H9 (cell line): ENCODE measurements around the gene ZNF771. TPM values are rescaled to one million over a fixed set of nuclear protein-coding genes. Genes with fewer than 3 reads are reported as not detected.

ENCODE experiments used
- DNase-seq: peaks from one replicate; pipeline ENCODE4 v3.0.0-alpha.2; 2017
- H2AFZ ChIP-seq: one replicate; pipeline ENCODE4 v1.6.1; 2013; ENCODE audit warnings: mild to moderate bottlenecking, low read length, control low read depth, moderate library complexity
- H2AK5ac ChIP-seq: 2 replicates; pipeline ENCODE4 v1.6.1; 2013; ENCODE audit warnings: low read length, control low read depth, mixed read lengths; ENCODE audit not compliant: insufficient read length
- H2BK120ac ChIP-seq: one replicate; pipeline ENCODE4 v1.6.1; 2013; ENCODE audit warnings: low read depth, mild to moderate bottlenecking, low read length, control low read depth, inconsistent platforms; ENCODE audit not compliant: poor library complexity, severe bottlenecking
- H2BK12ac ChIP-seq: 2 replicates; pipeline ENCODE4 v1.6.1; 2013; ENCODE audit warnings: low read length, control low read depth, mixed read lengths, low read depth; ENCODE audit not compliant: insufficient read length
- H2BK15ac ChIP-seq: 2 replicates; pipeline ENCODE4 v1.6.1; 2013; ENCODE audit warnings: low read depth, low read length, control low read depth
- H2BK20ac ChIP-seq: one replicate; pipeline ENCODE4 v1.6.1; 2013; ENCODE audit warnings: low read depth, mild to moderate bottlenecking, low read length, control low read depth, inconsistent platforms; ENCODE audit not compliant: poor library complexity, severe bottlenecking
- H2BK5ac ChIP-seq: 2 replicates; pipeline ENCODE4 v1.6.1; 2013; ENCODE audit warnings: low read length, control low read depth, mixed read lengths; ENCODE audit not compliant: insufficient read length
- H3K14ac ChIP-seq: 2 replicates; pipeline ENCODE4 v1.6.1; 2013; ENCODE audit warnings: low read length, control low read depth; ENCODE audit not compliant: insufficient read depth
- H3K18ac ChIP-seq: 2 replicates; pipeline ENCODE4 v1.6.1; 2013; ENCODE audit warnings: low read depth, mild to moderate bottlenecking, mixed read lengths, low read length, control low read depth; ENCODE audit not compliant: insufficient read length
- H3K23ac ChIP-seq: 2 replicates; pipeline ENCODE4 v1.6.1; 2013; ENCODE audit warnings: low read length, control low read depth, mixed read lengths, low read depth; ENCODE audit not compliant: insufficient read length
- H3K23me2 ChIP-seq: 2 replicates; pipeline ENCODE4 v1.6.1; 2013; ENCODE audit warnings: low read depth, mild to moderate bottlenecking, mixed read lengths, low read length, control low read depth; ENCODE audit not compliant: insufficient read length, poor library complexity, severe bottlenecking
- H3K27ac ChIP-seq: 2 replicates; pipeline ENCODE4 v1.5.1; 2013; ENCODE audit warnings: low read length, control low read depth, mixed read lengths, low read depth; ENCODE audit not compliant: insufficient read length
- H3K27me3 ChIP-seq: 2 replicates; pipeline ENCODE4 v1.6.1; 2013; ENCODE audit warnings: low read length, control low read depth, inconsistent platforms; ENCODE audit not compliant: insufficient read depth
- H3K4ac ChIP-seq: 2 replicates; pipeline ENCODE4 v1.6.1; 2013; ENCODE audit warnings: low read depth, mild to moderate bottlenecking, control low read depth, inconsistent platforms, low read length, moderate library complexity
- H3K4me1 ChIP-seq: 2 replicates; pipeline ENCODE4 v1.6.1; 2013; ENCODE audit warnings: low read length, control low read depth, inconsistent platforms; ENCODE audit not compliant: insufficient read depth
- H3K4me2 ChIP-seq: 2 replicates; pipeline ENCODE4 v1.6.1; 2013; ENCODE audit warnings: low read length, control low read depth, mixed read lengths; ENCODE audit not compliant: insufficient read length, insufficient read depth
- H3K56ac ChIP-seq: 2 replicates; pipeline ENCODE4 v1.6.1; 2013; ENCODE audit warnings: low read depth, mild to moderate bottlenecking, mixed read lengths, low read length, control low read depth; ENCODE audit not compliant: insufficient read length
- H3K79me1 ChIP-seq: 2 replicates; pipeline ENCODE4 v1.6.1; 2013; ENCODE audit warnings: low read depth, mild to moderate bottlenecking, moderate library complexity, low read length, control low read depth, inconsistent platforms; ENCODE audit not compliant: insufficient read depth, poor library complexity, severe bottlenecking
- H3K79me2 ChIP-seq: 2 replicates; pipeline ENCODE4 v1.6.1; 2013; ENCODE audit warnings: low read length, control low read depth, inconsistent platforms; ENCODE audit not compliant: insufficient read depth
- H3K9ac ChIP-seq: 2 replicates; pipeline ENCODE4 v1.6.1; 2013; ENCODE audit warnings: low read length, control low read depth, mixed read lengths; ENCODE audit not compliant: insufficient read length; ENCODE audit errors: extremely low read depth
- H3K9me3 ChIP-seq: one replicate; pipeline ENCODE4 v1.6.1; 2013; ENCODE audit warnings: low read depth, low read length, inconsistent platforms; ENCODE audit not compliant: control insufficient read depth
- H3T11ph ChIP-seq: one replicate; pipeline ENCODE4 v1.6.1; 2013; ENCODE audit warnings: mild to moderate bottlenecking, low read length, control low read depth, inconsistent platforms
- H4K20me1 ChIP-seq: one replicate; pipeline ENCODE4 v1.6.1; 2013; ENCODE audit not compliant: control insufficient read depth, insufficient read length, insufficient read depth
- H4K5ac ChIP-seq: 2 replicates; pipeline ENCODE4 v1.6.1; 2013; ENCODE audit warnings: low read depth, mild to moderate bottlenecking, mixed read lengths, low read length, control low read depth; ENCODE audit not compliant: insufficient read length
- H4K8ac ChIP-seq: replicated peaks from 2 replicates; pipeline ENCODE4 v1.6.1; 2013; ENCODE audit warnings: low read length, control low read depth, mixed read lengths, low read depth; ENCODE audit not compliant: insufficient read length
- H4K91ac ChIP-seq: 2 replicates; pipeline ENCODE4 v1.6.1; 2013; ENCODE audit warnings: low read depth, mild to moderate bottlenecking, moderate library complexity, mixed read lengths, low read length, control low read depth; ENCODE audit not compliant: insufficient read length
- H3K27ac Mint-ChIP-seq, 3 experiments: 2 replicates in 2 of 3; 3 replicates in 1 of 3; pipeline ENCODE4 v1.8.0; 2020 to 2021; ENCODE audit warnings: mixed read lengths in 3 of 3, mild to moderate bottlenecking in 1 of 3, moderate library complexity in 1 of 3
- H3K27me3 Mint-ChIP-seq: 2 replicates; pipeline ENCODE4 v1.8.0; 2021; ENCODE audit warnings: low read depth, mild to moderate bottlenecking, moderate library complexity, mixed read lengths
- H3K36me3 Mint-ChIP-seq, 3 experiments: 2 replicates in 2 of 3; 3 replicates in 1 of 3; pipeline ENCODE4 v1.8.0; 2020 to 2021; ENCODE audit warnings: low read depth in 3 of 3, mixed read lengths in 3 of 3; ENCODE audit not compliant: insufficient read depth in 1 of 3
- H3K4me1 Mint-ChIP-seq, 2 experiments: 2 replicates each; pipeline ENCODE4 v1.8.0; 2020; ENCODE audit warnings: mixed read lengths in 2 of 2
- H3K4me3 Mint-ChIP-seq, 2 experiments: 2 replicates in 1 of 2; 3 replicates in 1 of 2; pipeline ENCODE4 v1.8.0; 2020 to 2021; ENCODE audit warnings: mild to moderate bottlenecking in 2 of 2, mixed read lengths in 2 of 2, moderate library complexity in 1 of 2
- H3K9me3 Mint-ChIP-seq, 2 experiments: 2 replicates in 1 of 2; 3 replicates in 1 of 2; pipeline ENCODE4 v1.8.0; 2020; ENCODE audit warnings: mild to moderate bottlenecking in 2 of 2, mixed read lengths in 2 of 2, moderate library complexity in 1 of 2
- CTCF ChIP-seq: fragments of 200-600 bp; sonication (generic); conservative IDR thresholded peaks from 3 replicates; pipeline ENCODE4 v1.8.0; 2021; ENCODE audit warnings: antibody characterized with exemption, mild to moderate bottlenecking
- WGBS: extraction: QIAGEN DNeasy Blood & Tissue Kit; methylation state at CpG from one replicate; pipeline ENCODE4 v1.1.7; 2013; ENCODE audit warnings: missing lambda C conversion rate, low lambda C conversion rate, mixed read lengths; ENCODE audit not compliant: insufficient read length; ENCODE audit errors: extremely low coverage; 5-methylcytosine and 5-hydroxymethylcytosine counted together
- total RNA-seq: library from RNA; stranded (reverse); gene quantifications from 2 replicates; pipeline ENCODE4 v1.2.1, GENCODE V29; 2021

Gene ZNF771
- total RNA-seq, 1 experiment from 2014 or later: 10.5 TPM

GRCh38 chr16:30380072-30380802 is 27.2 kb upstream of the ZNF771 start:
- Mint-ChIP-seq H3K4me3 (peak overlapping the region; percentile 87 to 95), H3K36me3 (peaks cover 2 to 4% (median 2%) of the 10 kb centered on the region in 3 experiments; a peak in 4 of 7 replicates), H3K27me3 (no peaks in the 10 kb centered on the region; the same call in 1 of the 2 replicates), H3K4me1 (peaks cover 20 to 35% of the 10 kb centered on the region in 2 experiments), H3K27ac (no peak overlapping the region; a peak in 1 of 7 replicates), H3K9me3 (peaks cover 0 to 2% of the 10 kb centered on the region in 2 experiments; a peak in 2 of 5 replicates)
- H2AK5ac ChIP-seq: no peak overlapping the region
- H2BK12ac ChIP-seq: no peak overlapping the region
- H3K27me3 ChIP-seq: no peaks in the 10 kb centered on the region
- no peak overlapping the region for H3K27ac ChIP-seq
- no peak overlapping the region for H2BK15ac ChIP-seq
- no peak overlapping the region for H3K4me2 ChIP-seq
- no peak overlapping the region for H2BK120ac ChIP-seq
- H3K23ac ChIP-seq: no peak overlapping the region
- H3T11ph ChIP-seq: no peak overlapping the region
- H3K4me1 ChIP-seq: no peaks in the 10 kb centered on the region; the same call in 1 of the 2 replicates
- H3K79me2 ChIP-seq: no peaks in the 10 kb centered on the region
- H2BK20ac ChIP-seq: no peak overlapping the region
- no peak overlapping the region for H3K9ac ChIP-seq
- no peaks in the 10 kb centered on the region for H4K20me1 ChIP-seq
- WGBS: no CpG with 5 or more reads among the region's 4 CpGs
- no peak overlapping the region for H4K5ac ChIP-seq
- H2AFZ ChIP-seq: no peak overlapping the region
- H3K4ac ChIP-seq: no peak overlapping the region
- H3K56ac ChIP-seq: no peak overlapping the region
- no peak for TF ChIP-seq CTCF
- no peak overlapping the region for H2BK5ac ChIP-seq
- no peak overlapping the region for H4K8ac ChIP-seq
- H3K79me1 ChIP-seq: no peaks in the 10 kb centered on the region
- H4K91ac ChIP-seq: no peak overlapping the region
- no peaks in the 10 kb centered on the region for H3K9me3 ChIP-seq
- H3K23me2 ChIP-seq: peaks cover 13% of the 10 kb centered on the region
- no peak overlapping the region for H3K14ac ChIP-seq
- DNase-seq: no peak
- H3K18ac ChIP-seq: no peak overlapping the region
